GM12878 (cell line): ENCODE results near the gene RASGRF1. TPM values are rescaled to one million over a fixed set of nuclear protein-coding genes. Genes with fewer than 3 reads are reported as not detected.

Experiments used
- ATAC-seq: fragments of 200-7000 bp; cut with Tn5 transposase; 3 replicates; pipeline ENCODE4 v1.9.1; 2020; ENCODE audit warnings: mild to moderate bottlenecking, moderate library complexity
- BruUV-seq: library from RNA; stranded (reverse); fragments of 400-500 nt; replicated peaks from 2 replicates; lab custom pipeline; 2021; lab: Mats Ljungman, UMichigan
- CTCF ChIA-PET: fragments of 300-600 bp; sonication (Branson Sonifier 250); formaldehyde crosslinking; extraction: SDS; loops from one replicate; lab custom pipeline; 2021; ENCODE audit warnings: inconsistent platforms; lab: Yijun Ruan, JAX
- POLR2A ChIA-PET: fragments of 350-600 bp; formaldehyde crosslinking; extraction: SDS; loops from one replicate; lab custom pipeline; 2021; ENCODE audit warnings: inconsistent platforms; lab: Charles Lee
- RAD21 ChIA-PET: fragments of 300-600 bp; sonication (Branson Sonifier 250); formaldehyde crosslinking; loops from one replicate; lab custom pipeline; 2023; ENCODE audit warnings: antibody characterized with exemption; ENCODE audit not compliant: unreplicated experiment; lab: Charles Lee
- SMC1A ChIA-PET: fragments of 300-600 bp; sonication (Branson Sonifier 250); formaldehyde crosslinking; loops from one replicate; lab custom pipeline; 2023; ENCODE audit not compliant: unreplicated experiment, uncharacterized antibody; lab: Charles Lee
- DNase-seq: peaks from one replicate; pipeline ENCODE4 v3.0.0-alpha.2; 2011; ENCODE audit warnings: low read depth, low spot score
- FAIRE-seq: peaks from 3 replicates; lab custom pipeline; 2011; peaks lifted over from hg19 to GRCh38; lab: Jason Lieb, UNC
- H2AFZ ChIP-seq: 2 replicates; pipeline ENCODE4 v1.6.0; 2011; ENCODE audit warnings: low read depth, low read length, control low read depth; ENCODE audit not compliant: control insufficient read depth
- H3K27ac ChIP-seq: 2 replicates; pipeline ENCODE4 v1.5.1; 2011; ENCODE audit warnings: control low read depth; ENCODE audit not compliant: control insufficient read depth, insufficient read depth
- H3K27me3 ChIP-seq, 2 experiments: replicated peaks in 1 of 2; 2 replicates each; pipeline versions ENCODE4 v1.6.0 to v1.6.1; 2011; ENCODE audit warnings: low read length in 1 of 2; ENCODE audit not compliant: control insufficient read depth in 2 of 2, insufficient read depth in 2 of 2
- H3K36me3 ChIP-seq, 2 experiments: 2 replicates each; pipeline ENCODE4 v1.5.1; 2011; ENCODE audit warnings: low read length in 1 of 2; ENCODE audit not compliant: control insufficient read depth in 2 of 2, insufficient read depth in 2 of 2
- H3K4me1 ChIP-seq: 2 replicates; pipeline ENCODE4 v1.6.1; 2011; ENCODE audit warnings: mild to moderate bottlenecking, low read length, moderate library complexity, mixed read lengths; ENCODE audit not compliant: control insufficient read depth, insufficient read depth
- H3K4me2 ChIP-seq: 2 replicates; pipeline ENCODE4 v1.6.0; 2011; ENCODE audit warnings: control low read depth; ENCODE audit not compliant: control insufficient read depth, insufficient read depth
- H3K4me3 ChIP-seq: fragments of 200-600 bp; sonication (generic); 2 replicates; pipeline ENCODE4 v1.5.1; 2016
- H3K79me2 ChIP-seq: 2 replicates; pipeline ENCODE4 v1.6.0; 2011; ENCODE audit warnings: low read length; ENCODE audit not compliant: control insufficient read depth, insufficient read depth
- H3K9ac ChIP-seq: 2 replicates; pipeline ENCODE4 v1.8.0; 2011; ENCODE audit warnings: low read length, control low read depth, mixed read lengths; ENCODE audit not compliant: control insufficient read depth, insufficient read depth
- H3K9me3 ChIP-seq: replicated peaks from 3 replicates; pipeline ENCODE4 v1.5.1; 2011; ENCODE audit warnings: mild to moderate bottlenecking, low read length; ENCODE audit not compliant: control insufficient read depth, insufficient read depth
- H4K20me1 ChIP-seq: 2 replicates; pipeline ENCODE4 v1.6.0; 2011; ENCODE audit not compliant: control insufficient read depth, insufficient read depth
- BCL11A ChIP-seq: IDR thresholded peaks from 2 replicates; pipeline ENCODE4 v1.6.1; 2011; ENCODE audit warnings: low read depth, low read length
- POLR2AphosphoS2 ChIP-seq: IDR thresholded peaks from 2 replicates; pipeline ENCODE4 v1.6.1; 2011; ENCODE audit warnings: low read depth, mild to moderate bottlenecking, low read length, improper control_type of control experiment, moderate library complexity
- RB1 ChIP-seq: fragments of 450-650 bp; formaldehyde crosslinking; IDR thresholded peaks from 2 replicates; pipeline ENCODE4 v1.6.1; 2017; ENCODE audit warnings: mild to moderate bottlenecking, borderline replicate concordance
- RCOR1 ChIP-seq: conservative IDR thresholded peaks from 2 replicates; pipeline ENCODE4 v1.6.1; 2012; ENCODE audit warnings: low read depth, low read length, improper control_type of control experiment
- SUPT20H ChIP-seq: IDR thresholded peaks from 2 replicates; pipeline ENCODE4 v1.6.1; 2011; ENCODE audit warnings: low read depth, mild to moderate bottlenecking, low read length, moderate library complexity, borderline replicate concordance; ENCODE audit not compliant: control insufficient read depth
- WGBS: methylation state at CpG from one replicate; pipeline ENCODE4 v1.1.6; 2016; ENCODE audit warnings: low lambda C conversion rate; ENCODE audit not compliant: insufficient replicate concordance, insufficient coverage; ENCODE audit errors: missing lambda C conversion rate; 5-methylcytosine and 5-hydroxymethylcytosine counted together
- in situ Hi-C: fragments of 300-500 bp; cut with MboI; formaldehyde crosslinking; loops from 9 replicates; pipeline ENCODE4 v1.14.3; 2018; ENCODE audit warnings: mixed read lengths
- intact Hi-C: fragments of 100-400 bp; cut with micrococcal nuclease; formaldehyde crosslinking; loops from one replicate; pipeline ENCODE4 v1.14.2; 2022; ENCODE audit not compliant: unreplicated experiment
- polyA plus RNA-seq, 11 experiments: library from polyadenylated mRNA; depleted of rRNA in 4 of 11; unstranded in 6 of 11; stranded (reverse) in 5 of 11; fragments of >200 nt; fragmentation: Nextera tagmentation in 4 of 11; fragmentation: Illumina TruSeq in 1 of 11; extraction: Ambion mirVana in 4 of 11; extraction: Trizol in 1 of 11; gene quantifications; 1 replicate in 1 of 11; 2 replicates in 10 of 11; pipeline versions ENCODE4 v1.2.1 to v1.2.3, GENCODE V29; 2011 to 2016; ENCODE audit warnings: inconsistent platforms in 2 of 11, missing spikeins in 2 of 11, low read depth in 1 of 11
- total RNA-seq, 4 experiments: library from RNA; depleted of rRNA in 3 of 4; stranded (reverse); fragments of >200 nt in 3 of 4; fragmentation: Illumina TruSeq in 1 of 4; extraction: Trizol in 1 of 4; gene quantifications; 2 replicates each; pipeline versions ENCODE4 v1.2.1 to v1.2.3, GENCODE V29; 2013 to 2021
- TF ChIP-seq, protein P1 (sequence below): fragments of 150-350 bp; IDR thresholded peaks from 2 replicates; pipeline ENCODE4 v1.6.1; 2016; ENCODE audit warnings: low read depth, low read length
- TF ChIP-seq, protein P2 (sequence below): fragments of 450-650 bp; conservative IDR thresholded peaks from 2 replicates; pipeline ENCODE4 v1.6.1; 2017; ENCODE audit warnings: mild to moderate bottlenecking, moderate library complexity

RASGRF1 gene
- total and polyA plus RNA-seq, 10 of the 15 experiments (the other 5 are each of a cell fraction or from before 2014, with no cell fraction given) = 0.20 to 1.9 (median 0.86) TPM

- ChIA-PET POLR2A (no interaction called here), RAD21 (no interaction called here), SMC1A (no interaction called here), CTCF (interaction anchor here (0.6 to 1.6 kb wide), 4 partner anchors 126 to 1493 kb away, joined by 3 to 6 read pairs (median 3); no protein-coding TSS in a partner anchor)
- intact Hi-C loops (no loop called here), in situ Hi-C loops (no loop called here)
- DNase-seq (no peak), ATAC-seq (no peak), FAIRE-seq (no peak)
- no peak overlapping the region for H3K4me2 ChIP-seq
- TF ChIP-seq POLR2AphosphoS2 (no peak), RB1 (no peak), SUPT20H (no peak)
- no peak overlapping the region for H2AFZ ChIP-seq
- no peaks in the 10 kb centered on the region for H3K36me3 ChIP-seq
- H3K79me2 ChIP-seq = no peaks in the 10 kb centered on the region
- H4K20me1 ChIP-seq = no peaks in the 10 kb centered on the region
- no TSS peak for BruUV-seq
- H3K9me3 ChIP-seq = peaks cover 2% of the 10 kb centered on the region; the same call in 1 of the 3 replicates
- no peak overlapping the region for H3K27ac ChIP-seq
- H3K4me1 ChIP-seq = peaks cover 10% of the 10 kb centered on the region
- H3K9ac ChIP-seq = no peak overlapping the region
- WGBS = 68% methylated on average over 4 of the region's 4 CpGs
- no peak overlapping the region for H3K4me3 ChIP-seq
- H3K27me3 ChIP-seq = peaks cover 0 to 2% of the 10 kb centered on the region in 2 experiments; a peak in 2 of 4 replicates
Measured at GRCh38 chr15:79036323-79036722, 54.3 kb downstream of the RASGRF1 start.

GRCh38 chr15:79035814-79036213 lies 54.8 kb downstream of the RASGRF1 start:
- ChIA-PET POLR2A (no interaction called here), SMC1A (no interaction called here), RAD21 (no interaction called here), CTCF (interaction anchor here (0.6 to 3.4 kb wide), 4 partner anchors 12 to 1493 kb away, joined by 3 to 10 read pairs (median 4); no protein-coding TSS in a partner anchor)
- peaks cover 0 to 2% of the 10 kb centered on the region in 2 experiments; a peak in 2 of 4 replicates for H3K27me3 ChIP-seq
- H2AFZ ChIP-seq = no peak overlapping the region
- no peak overlapping the region for H3K4me2 ChIP-seq
- H3K27ac ChIP-seq = no peak overlapping the region
- ATAC-seq = no peak
- H3K79me2 ChIP-seq = no peaks in the 10 kb centered on the region
- in situ Hi-C loops = no loop called here
- no peak overlapping the region for H3K4me3 ChIP-seq
- no TSS peak for BruUV-seq
- H3K9ac ChIP-seq = no peak overlapping the region
- 84% methylated on average over 18 of the region's 18 CpGs for WGBS
- no peaks in the 10 kb centered on the region for H4K20me1 ChIP-seq
- H3K36me3 ChIP-seq = no peaks in the 10 kb centered on the region
- DNase-seq = no peak
- intact Hi-C loops = no loop called here
- H3K9me3 ChIP-seq = peaks cover 2% of the 10 kb centered on the region; the same call in 1 of the 3 replicates
- H3K4me1 ChIP-seq = peaks cover 10% of the 10 kb centered on the region
- FAIRE-seq = no peak
- TF ChIP-seq, protein P1, sequence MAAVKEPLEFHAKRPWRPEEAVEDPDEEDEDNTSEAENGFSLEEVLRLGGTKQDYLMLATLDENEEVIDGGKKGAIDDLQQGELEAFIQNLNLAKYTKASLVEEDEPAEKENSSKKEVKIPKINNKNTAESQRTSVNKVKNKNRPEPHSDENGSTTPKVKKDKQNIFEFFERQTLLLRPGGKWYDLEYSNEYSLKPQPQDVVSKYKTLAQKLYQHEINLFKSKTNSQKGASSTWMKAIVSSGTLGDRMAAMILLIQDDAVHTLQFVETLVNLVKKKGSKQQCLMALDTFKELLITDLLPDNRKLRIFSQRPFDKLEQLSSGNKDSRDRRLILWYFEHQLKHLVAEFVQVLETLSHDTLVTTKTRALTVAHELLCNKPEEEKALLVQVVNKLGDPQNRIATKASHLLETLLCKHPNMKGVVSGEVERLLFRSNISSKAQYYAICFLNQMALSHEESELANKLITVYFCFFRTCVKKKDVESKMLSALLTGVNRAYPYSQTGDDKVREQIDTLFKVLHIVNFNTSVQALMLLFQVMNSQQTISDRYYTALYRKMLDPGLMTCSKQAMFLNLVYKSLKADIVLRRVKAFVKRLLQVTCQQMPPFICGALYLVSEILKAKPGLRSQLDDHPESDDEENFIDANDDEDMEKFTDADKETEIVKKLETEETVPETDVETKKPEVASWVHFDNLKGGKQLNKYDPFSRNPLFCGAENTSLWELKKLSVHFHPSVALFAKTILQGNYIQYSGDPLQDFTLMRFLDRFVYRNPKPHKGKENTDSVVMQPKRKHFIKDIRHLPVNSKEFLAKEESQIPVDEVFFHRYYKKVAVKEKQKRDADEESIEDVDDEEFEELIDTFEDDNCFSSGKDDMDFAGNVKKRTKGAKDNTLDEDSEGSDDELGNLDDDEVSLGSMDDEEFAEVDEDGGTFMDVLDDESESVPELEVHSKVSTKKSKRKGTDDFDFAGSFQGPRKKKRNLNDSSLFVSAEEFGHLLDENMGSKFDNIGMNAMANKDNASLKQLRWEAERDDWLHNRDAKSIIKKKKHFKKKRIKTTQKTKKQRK = no peak
- TF ChIP-seq, protein P2, sequence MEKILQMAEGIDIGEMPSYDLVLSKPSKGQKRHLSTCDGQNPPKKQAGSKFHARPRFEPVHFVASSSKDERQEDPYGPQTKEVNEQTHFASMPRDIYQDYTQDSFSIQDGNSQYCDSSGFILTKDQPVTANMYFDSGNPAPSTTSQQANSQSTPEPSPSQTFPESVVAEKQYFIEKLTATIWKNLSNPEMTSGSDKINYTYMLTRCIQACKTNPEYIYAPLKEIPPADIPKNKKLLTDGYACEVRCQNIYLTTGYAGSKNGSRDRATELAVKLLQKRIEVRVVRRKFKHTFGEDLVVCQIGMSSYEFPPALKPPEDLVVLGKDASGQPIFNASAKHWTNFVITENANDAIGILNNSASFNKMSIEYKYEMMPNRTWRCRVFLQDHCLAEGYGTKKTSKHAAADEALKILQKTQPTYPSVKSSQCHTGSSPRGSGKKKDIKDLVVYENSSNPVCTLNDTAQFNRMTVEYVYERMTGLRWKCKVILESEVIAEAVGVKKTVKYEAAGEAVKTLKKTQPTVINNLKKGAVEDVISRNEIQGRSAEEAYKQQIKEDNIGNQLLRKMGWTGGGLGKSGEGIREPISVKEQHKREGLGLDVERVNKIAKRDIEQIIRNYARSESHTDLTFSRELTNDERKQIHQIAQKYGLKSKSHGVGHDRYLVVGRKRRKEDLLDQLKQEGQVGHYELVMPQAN = no peak
- TF ChIP-seq RCOR1 (no peak), BCL11A (no peak)
